Keratinocyte (primary cell): ENCODE results near the gene B3GAT1.

Source experiments
- CTCF ChIP-seq, 3 experiments: IDR thresholded peaks in 1 of 3; conservative IDR thresholded peaks in 1 of 3; optimal IDR thresholded peaks in 1 of 3; 2 replicates in 2 of 3; 3 replicates in 1 of 3; pipeline versions ENCODE3 to v1.5.1; 2011; ENCODE audit warnings: low read length in 3 of 3, mild to moderate bottlenecking in 3 of 3, moderate library complexity in 2 of 3, control low read depth in 1 of 3, inconsistent platforms in 1 of 3; ENCODE audit not compliant: insufficient read depth in 2 of 3; ENCODE audit errors: extremely low read depth in 1 of 3
- EZH2 ChIP-seq: IDR thresholded peaks from one replicate; pipeline ENCODE4 v1.6.1; 2012; ENCODE audit warnings: inconsistent platforms, mild to moderate bottlenecking, low read length, moderate library complexity

DNA sequence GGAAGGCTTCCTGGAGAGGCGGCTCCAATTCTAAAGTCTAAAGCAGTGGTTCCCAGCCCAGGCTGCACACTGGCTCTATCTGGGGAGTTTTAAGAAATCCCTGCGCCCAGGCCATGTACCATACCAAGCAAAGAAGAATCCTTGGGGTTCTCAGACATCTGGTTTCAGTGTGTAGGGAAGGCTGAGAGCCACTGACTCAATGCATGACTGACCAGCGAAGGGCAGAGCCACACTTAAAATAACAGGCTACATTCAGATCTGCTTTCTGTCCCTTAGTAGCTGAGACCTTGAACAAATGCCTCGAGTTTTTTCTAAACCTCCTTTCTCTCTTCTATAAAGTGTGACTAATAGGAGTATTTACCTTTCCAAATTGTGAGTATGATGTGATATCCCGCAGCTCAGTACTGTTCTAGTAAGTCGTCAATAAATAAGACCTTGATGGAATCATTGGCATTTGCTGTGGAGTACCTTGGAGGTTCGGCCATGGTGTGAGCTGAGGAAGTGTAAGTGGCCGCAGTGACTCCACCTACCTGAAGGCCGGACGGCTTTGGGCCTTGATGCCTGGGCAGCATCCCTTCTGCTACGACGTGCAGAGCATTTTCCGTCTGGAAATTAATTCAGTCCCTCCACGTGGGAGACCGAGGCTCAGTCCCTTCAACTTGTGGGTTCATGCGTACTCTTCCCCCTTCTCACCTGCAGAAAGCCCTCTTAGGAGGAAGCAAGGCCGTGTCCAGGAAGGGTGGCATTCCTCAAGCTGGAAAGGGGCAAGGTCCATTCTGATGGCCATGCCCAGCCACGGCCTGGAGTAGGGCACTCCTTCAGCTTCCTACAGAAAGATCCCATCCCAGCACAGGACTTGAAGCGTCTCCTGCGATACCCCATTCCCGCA, 55.1 kb downstream of the B3GAT1 start:
- TF ChIP-seq CTCF (optimal IDR thresholded peaks at IDR 0.05 in 1 of 3, IDR thresholded peaks at IDR 0.05 in 1 of 3, conservative IDR thresholded peaks at IDR 0.05 in 1 of 3; ENCODE audit: extremely low read depth in 1 of 3, insufficient read depth in 2 of 3, low read length in 3 of 3) (no peak), EZH2 (no peak)
